ENCODE results near the gene TMPRSS4.

The TMPRSS4 gene

GRCh38 chr11:118092907-118093571, 16.2 kb downstream of the TMPRSS4 start:
- DNase-seq (ENCODE audit: low read depth), result no peak
- H3K4me3 ChIP-seq (ENCODE audit: low read depth, low read length), result no peak overlapping the region
- no peak for TF ChIP-seq MYC (IDR thresholded peaks at IDR 0.05; ENCODE audit: low read depth, low read length)

DNA sequence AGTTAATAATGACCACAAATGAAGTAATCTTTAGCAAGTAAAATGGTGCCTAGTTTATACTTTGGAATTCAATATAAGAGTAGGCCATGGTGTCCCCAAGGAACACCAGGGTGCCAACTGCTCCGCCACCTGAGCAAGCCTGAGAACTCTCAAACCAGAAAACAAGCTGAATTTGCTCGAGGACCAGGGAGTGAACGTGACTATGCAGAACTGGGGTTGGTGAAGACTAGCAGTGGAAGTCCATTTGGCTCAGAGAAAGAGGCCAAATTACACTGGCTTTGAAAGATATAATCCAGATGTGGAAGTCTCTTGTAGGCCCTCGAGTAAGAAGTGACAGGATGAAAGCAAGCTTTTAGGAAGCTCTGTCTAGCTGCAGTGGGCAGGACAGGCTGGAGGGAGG, 18.6 kb downstream of the TMPRSS4 start:
- no peak overlapping the region for H3K4me3 ChIP-seq (ENCODE audit: low read depth, low read length)
- TF ChIP-seq MYC (IDR thresholded peaks at IDR 0.05; ENCODE audit: low read depth, low read length) (no peak), MAX (IDR thresholded peaks at IDR 0.05; ENCODE audit: low read depth, low read length) (no peak), POLR2A (IDR thresholded peaks at IDR 0.05; ENCODE audit: extremely low read depth, insufficient read length) (no peak)
- TF ChIP-seq, protein P1, sequence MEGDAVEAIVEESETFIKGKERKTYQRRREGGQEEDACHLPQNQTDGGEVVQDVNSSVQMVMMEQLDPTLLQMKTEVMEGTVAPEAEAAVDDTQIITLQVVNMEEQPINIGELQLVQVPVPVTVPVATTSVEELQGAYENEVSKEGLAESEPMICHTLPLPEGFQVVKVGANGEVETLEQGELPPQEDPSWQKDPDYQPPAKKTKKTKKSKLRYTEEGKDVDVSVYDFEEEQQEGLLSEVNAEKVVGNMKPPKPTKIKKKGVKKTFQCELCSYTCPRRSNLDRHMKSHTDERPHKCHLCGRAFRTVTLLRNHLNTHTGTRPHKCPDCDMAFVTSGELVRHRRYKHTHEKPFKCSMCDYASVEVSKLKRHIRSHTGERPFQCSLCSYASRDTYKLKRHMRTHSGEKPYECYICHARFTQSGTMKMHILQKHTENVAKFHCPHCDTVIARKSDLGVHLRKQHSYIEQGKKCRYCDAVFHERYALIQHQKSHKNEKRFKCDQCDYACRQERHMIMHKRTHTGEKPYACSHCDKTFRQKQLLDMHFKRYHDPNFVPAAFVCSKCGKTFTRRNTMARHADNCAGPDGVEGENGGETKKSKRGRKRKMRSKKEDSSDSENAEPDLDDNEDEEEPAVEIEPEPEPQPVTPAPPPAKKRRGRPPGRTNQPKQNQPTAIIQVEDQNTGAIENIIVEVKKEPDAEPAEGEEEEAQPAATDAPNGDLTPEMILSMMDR (IDR thresholded peaks at IDR 0.05; ENCODE audit: low read depth, low read length), result no peak
- no peak for DNase-seq (ENCODE audit: low read depth)

DNA sequence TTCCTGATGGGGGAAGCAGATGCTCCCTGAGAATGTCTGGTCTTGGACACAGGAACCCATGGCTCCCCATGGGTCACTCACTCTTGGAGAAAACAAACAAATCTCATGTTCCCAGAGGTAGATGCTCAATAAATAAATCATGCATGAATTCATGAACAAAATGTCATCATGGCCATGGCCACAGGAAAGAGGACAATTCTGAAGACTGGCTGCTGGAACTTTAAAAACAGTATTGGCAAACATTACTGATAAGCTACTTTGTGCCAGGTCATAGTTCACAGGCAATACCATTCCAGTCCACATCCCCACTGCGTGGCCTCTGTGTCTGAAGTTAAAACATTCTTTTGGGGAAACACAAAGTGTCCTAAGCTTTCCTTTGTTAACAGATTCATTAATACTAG, 19.1 kb downstream of the TMPRSS4 start:
- TF ChIP-seq MAX (IDR thresholded peaks at IDR 0.05; ENCODE audit: low read depth, low read length), result no peak
- TF ChIP-seq POLR2A (IDR thresholded peaks at IDR 0.05; ENCODE audit: extremely low read depth, insufficient read length), result no peak
- no peak for TF ChIP-seq MYC (IDR thresholded peaks at IDR 0.05; ENCODE audit: low read depth, low read length)
- TF ChIP-seq, protein P1 (IDR thresholded peaks at IDR 0.05; ENCODE audit: low read depth, low read length), result no peak
- no peak overlapping the region for H3K4me3 ChIP-seq (ENCODE audit: low read depth, low read length)
- no peak for DNase-seq (ENCODE audit: low read depth)

GRCh38 chr11:118098996-118099837, 22.3 kb downstream of the TMPRSS4 start:
- TF ChIP-seq MYC (IDR thresholded peaks at IDR 0.05; ENCODE audit: low read depth, low read length), result no peak
- no peak for TF ChIP-seq POLR2A (IDR thresholded peaks at IDR 0.05; ENCODE audit: extremely low read depth, insufficient read length)
- TF ChIP-seq, protein P1 (IDR thresholded peaks at IDR 0.05; ENCODE audit: low read depth, low read length), result no peak
- TF ChIP-seq MAX (IDR thresholded peaks at IDR 0.05; ENCODE audit: low read depth, low read length), result no peak
- DNase-seq (ENCODE audit: low read depth), result no peak
- no peak overlapping the region for H3K4me3 ChIP-seq (ENCODE audit: low read depth, low read length)

DNA sequence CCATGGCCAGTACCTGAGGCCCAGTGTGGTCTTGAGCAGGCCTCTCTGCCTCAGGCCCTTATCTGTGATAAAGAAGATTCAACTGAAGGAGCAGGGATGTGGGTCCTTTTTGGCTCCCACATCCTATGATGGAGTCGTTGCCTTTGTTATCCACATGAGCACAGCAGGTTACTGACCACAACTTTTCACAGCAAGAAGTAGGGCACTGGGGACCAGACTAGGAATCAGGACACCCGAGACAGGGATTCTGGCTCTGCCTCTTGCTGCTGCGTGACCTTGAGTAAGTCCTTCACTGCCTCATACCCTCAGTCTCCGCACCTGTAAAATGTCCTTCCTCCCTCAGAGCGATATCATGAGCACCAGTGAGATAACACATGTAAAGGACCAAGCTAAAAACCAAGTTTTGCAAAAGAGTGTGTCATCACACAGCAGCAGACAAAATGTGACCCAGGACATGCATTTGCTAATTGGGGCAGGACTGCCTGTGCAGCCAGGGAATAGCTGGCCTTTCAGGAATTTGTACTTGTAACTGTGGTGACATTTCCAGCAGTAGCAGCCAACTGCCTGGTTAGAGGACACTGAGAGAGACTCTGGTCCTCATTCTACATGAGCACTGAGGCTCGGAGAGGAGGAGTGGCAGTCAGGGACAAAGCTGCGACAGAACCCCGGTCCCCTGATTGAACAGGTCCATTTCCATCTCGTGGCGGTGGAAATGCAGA, 23.1 kb downstream of the TMPRSS4 start:
- H3K4me3 ChIP-seq (ENCODE audit: low read depth, low read length), result no peak overlapping the region
- no peak for DNase-seq (ENCODE audit: low read depth)
- TF ChIP-seq MYC (IDR thresholded peaks at IDR 0.05; ENCODE audit: low read depth, low read length), result no peak
- no peak for TF ChIP-seq MAX (IDR thresholded peaks at IDR 0.05; ENCODE audit: low read depth, low read length)
- no peak for TF ChIP-seq POLR2A (IDR thresholded peaks at IDR 0.05; ENCODE audit: extremely low read depth, insufficient read length)
- TF ChIP-seq, protein P1 (IDR thresholded peaks at IDR 0.05; ENCODE audit: low read depth, low read length), result no peak
